GM12878 (cell line): ENCODE data around the gene RNF113B. TPM values are rescaled to one million over a fixed set of nuclear protein-coding genes. Genes with fewer than 3 reads are reported as not detected.

ENCODE experiments used
- ATAC-seq: fragments of 200-7000 bp; cut with Tn5 transposase; 3 replicates; pipeline ENCODE4 v1.9.1; 2020; ENCODE audit warnings: mild to moderate bottlenecking, moderate library complexity
- BruUV-seq: library from RNA; stranded (reverse); fragments of 400-500 nt; replicated peaks from 2 replicates; lab custom pipeline; 2021; lab: Mats Ljungman, UMichigan
- CTCF ChIA-PET: fragments of 300-600 bp; sonication (Branson Sonifier 250); formaldehyde crosslinking; extraction: SDS; loops from one replicate; lab custom pipeline; 2021; ENCODE audit warnings: inconsistent platforms; lab: Yijun Ruan, JAX
- POLR2A ChIA-PET: fragments of 350-600 bp; formaldehyde crosslinking; extraction: SDS; loops from one replicate; lab custom pipeline; 2021; ENCODE audit warnings: inconsistent platforms; lab: Charles Lee
- RAD21 ChIA-PET: fragments of 300-600 bp; sonication (Branson Sonifier 250); formaldehyde crosslinking; loops from one replicate; lab custom pipeline; 2023; ENCODE audit warnings: antibody characterized with exemption; ENCODE audit not compliant: unreplicated experiment; lab: Charles Lee
- SMC1A ChIA-PET: fragments of 300-600 bp; sonication (Branson Sonifier 250); formaldehyde crosslinking; loops from one replicate; lab custom pipeline; 2023; ENCODE audit not compliant: unreplicated experiment, uncharacterized antibody; lab: Charles Lee
- DNase-seq: peaks from one replicate; pipeline ENCODE4 v3.0.0-alpha.2; 2011; ENCODE audit warnings: low read depth, low spot score
- FAIRE-seq: peaks from 3 replicates; lab custom pipeline; 2011; peaks lifted over from hg19 to GRCh38; lab: Jason Lieb, UNC
- H2AFZ ChIP-seq: 2 replicates; pipeline ENCODE4 v1.6.0; 2011; ENCODE audit warnings: low read depth, low read length, control low read depth; ENCODE audit not compliant: control insufficient read depth
- H3K27ac ChIP-seq: 2 replicates; pipeline ENCODE4 v1.5.1; 2011; ENCODE audit warnings: control low read depth; ENCODE audit not compliant: control insufficient read depth, insufficient read depth
- H3K27me3 ChIP-seq, 2 experiments: replicated peaks in 1 of 2; 2 replicates each; pipeline versions ENCODE4 v1.6.0 to v1.6.1; 2011; ENCODE audit warnings: low read length in 1 of 2; ENCODE audit not compliant: control insufficient read depth in 2 of 2, insufficient read depth in 2 of 2
- H3K36me3 ChIP-seq, 2 experiments: 2 replicates each; pipeline ENCODE4 v1.5.1; 2011; ENCODE audit warnings: low read length in 1 of 2; ENCODE audit not compliant: control insufficient read depth in 2 of 2, insufficient read depth in 2 of 2
- H3K4me1 ChIP-seq: 2 replicates; pipeline ENCODE4 v1.6.1; 2011; ENCODE audit warnings: mild to moderate bottlenecking, low read length, moderate library complexity, mixed read lengths; ENCODE audit not compliant: control insufficient read depth, insufficient read depth
- H3K4me2 ChIP-seq: 2 replicates; pipeline ENCODE4 v1.6.0; 2011; ENCODE audit warnings: control low read depth; ENCODE audit not compliant: control insufficient read depth, insufficient read depth
- H3K4me3 ChIP-seq: fragments of 200-600 bp; sonication (generic); 2 replicates; pipeline ENCODE4 v1.5.1; 2016
- H3K79me2 ChIP-seq: 2 replicates; pipeline ENCODE4 v1.6.0; 2011; ENCODE audit warnings: low read length; ENCODE audit not compliant: control insufficient read depth, insufficient read depth
- H3K9ac ChIP-seq: 2 replicates; pipeline ENCODE4 v1.8.0; 2011; ENCODE audit warnings: low read length, control low read depth, mixed read lengths; ENCODE audit not compliant: control insufficient read depth, insufficient read depth
- H3K9me3 ChIP-seq: replicated peaks from 3 replicates; pipeline ENCODE4 v1.5.1; 2011; ENCODE audit warnings: mild to moderate bottlenecking, low read length; ENCODE audit not compliant: control insufficient read depth, insufficient read depth
- H4K20me1 ChIP-seq: 2 replicates; pipeline ENCODE4 v1.6.0; 2011; ENCODE audit not compliant: control insufficient read depth, insufficient read depth
- ATF7 ChIP-seq: fragments of 450-650 bp; IDR thresholded peaks from 2 replicates; pipeline ENCODE4 v1.6.1; 2016; ENCODE audit warnings: low read depth, mild to moderate bottlenecking
- BCL11A ChIP-seq: IDR thresholded peaks from 2 replicates; pipeline ENCODE4 v1.6.1; 2011; ENCODE audit warnings: low read depth, low read length
- BHLHE40 ChIP-seq, 2 experiments: fragments of 450-650 bp in 1 of 2; IDR thresholded peaks; 2 replicates each; pipeline ENCODE4 v1.6.1; 2011 to 2017; ENCODE audit warnings: low read depth in 2 of 2, borderline replicate concordance in 1 of 2, improper control_type of control experiment in 1 of 2, low read length in 1 of 2, mild to moderate bottlenecking in 1 of 2
- EP300 ChIP-seq, 2 experiments: fragments of 150-350 bp in 1 of 2; IDR thresholded peaks; 2 replicates each; pipeline ENCODE4 v1.6.1; 2011 to 2012; ENCODE audit warnings: low read depth in 2 of 2, low read length in 2 of 2, borderline replicate concordance in 1 of 2, improper control_type of control experiment in 1 of 2, inconsistent platforms in 1 of 2; ENCODE audit not compliant: control insufficient read depth in 1 of 2
- ETV6 ChIP-seq, 2 experiments: fragments of 450-650 bp in 1 of 2; IDR thresholded peaks in 1 of 2; conservative IDR thresholded peaks in 1 of 2; 2 replicates each; pipeline ENCODE4 v1.6.1; 2014; ENCODE audit warnings: antibody characterized with exemption in 1 of 2, borderline replicate concordance in 1 of 2, low read depth in 1 of 2, mild to moderate bottlenecking in 1 of 2, moderate library complexity in 1 of 2
- MXI1 ChIP-seq: fragments of 150-350 bp; IDR thresholded peaks from 2 replicates; pipeline ENCODE4 v1.6.1; 2011; ENCODE audit warnings: low read depth, mild to moderate bottlenecking, inconsistent platforms, low read length, improper control_type of control experiment
- POLR2AphosphoS2 ChIP-seq: IDR thresholded peaks from 2 replicates; pipeline ENCODE4 v1.6.1; 2011; ENCODE audit warnings: low read depth, mild to moderate bottlenecking, low read length, improper control_type of control experiment, moderate library complexity
- PRDM15 ChIP-seq: fragments of 450-650 bp; formaldehyde crosslinking; IDR thresholded peaks from 2 replicates; pipeline ENCODE4 v1.4.0; 2020; ENCODE audit warnings: mild to moderate bottlenecking, moderate library complexity
- SMAD5 ChIP-seq: IDR thresholded peaks from 2 replicates; pipeline ENCODE4 v1.6.1; 2016; ENCODE audit warnings: antibody characterized with exemption, low read depth
- SMARCA5 ChIP-seq: fragments of 450-650 bp; IDR thresholded peaks from 2 replicates; pipeline ENCODE4 v1.6.1; 2017; ENCODE audit warnings: mild to moderate bottlenecking
- SPI1 ChIP-seq: IDR thresholded peaks from 2 replicates; pipeline ENCODE4 v1.6.1; 2011; ENCODE audit warnings: low read depth, mild to moderate bottlenecking, low read length, moderate library complexity, borderline replicate concordance; ENCODE audit not compliant: insufficient read depth
- SREBF1 ChIP-seq: IDR thresholded peaks from 2 replicates; pipeline ENCODE4 v1.6.1; 2012; ENCODE audit warnings: mild to moderate bottlenecking, low read length
- ZBED1 ChIP-seq: IDR thresholded peaks from 2 replicates; pipeline ENCODE4 v1.6.1; 2016; ENCODE audit warnings: borderline replicate concordance
- ZNF207 ChIP-seq: fragments of 450-650 bp; IDR thresholded peaks from 2 replicates; pipeline ENCODE4 v1.6.1; 2014; ENCODE audit warnings: antibody characterized with exemption, mild to moderate bottlenecking, borderline replicate concordance
- WGBS: methylation state at CpG from one replicate; pipeline ENCODE4 v1.1.6; 2016; ENCODE audit warnings: low lambda C conversion rate; ENCODE audit not compliant: insufficient replicate concordance, insufficient coverage; ENCODE audit errors: missing lambda C conversion rate; 5-methylcytosine and 5-hydroxymethylcytosine counted together
- in situ Hi-C: fragments of 300-500 bp; cut with MboI; formaldehyde crosslinking; loops from 9 replicates; pipeline ENCODE4 v1.14.3; 2018; ENCODE audit warnings: mixed read lengths
- intact Hi-C: fragments of 100-400 bp; cut with micrococcal nuclease; formaldehyde crosslinking; loops from one replicate; pipeline ENCODE4 v1.14.2; 2022; ENCODE audit not compliant: unreplicated experiment
- polyA plus RNA-seq, 11 experiments: library from polyadenylated mRNA; depleted of rRNA in 4 of 11; unstranded in 6 of 11; stranded (reverse) in 5 of 11; fragments of >200 nt; fragmentation: Nextera tagmentation in 4 of 11; fragmentation: Illumina TruSeq in 1 of 11; extraction: Ambion mirVana in 4 of 11; extraction: Trizol in 1 of 11; gene quantifications; 1 replicate in 1 of 11; 2 replicates in 10 of 11; pipeline versions ENCODE4 v1.2.1 to v1.2.3, GENCODE V29; 2011 to 2016; ENCODE audit warnings: inconsistent platforms in 2 of 11, missing spikeins in 2 of 11, low read depth in 1 of 11
- total RNA-seq, 4 experiments: library from RNA; depleted of rRNA in 3 of 4; stranded (reverse); fragments of >200 nt in 3 of 4; fragmentation: Illumina TruSeq in 1 of 4; extraction: Trizol in 1 of 4; gene quantifications; 2 replicates each; pipeline versions ENCODE4 v1.2.1 to v1.2.3, GENCODE V29; 2013 to 2021

Gene RNF113B
- total and polyA plus RNA-seq, 10 of the 15 experiments (the other 5 are each of a cell fraction or from before 2014, with no cell fraction given): not detected

GRCh38 chr13:98173431-98174152 is 3.5 kb downstream of the RNF113B start:
- Histone ChIP-seq H3K4me3 (no peak overlapping the region), H2AFZ (no peak overlapping the region), H3K27me3 (no peaks in the 10 kb centered on the region), H3K4me2 (no peak overlapping the region), H3K4me1 (no peaks in the 10 kb centered on the region), H3K9ac (no peak overlapping the region), H4K20me1 (no peaks in the 10 kb centered on the region), H3K36me3 (no peaks in the 10 kb centered on the region), H3K27ac (no peak overlapping the region), H3K79me2 (no peaks in the 10 kb centered on the region), H3K9me3 (no peaks in the 10 kb centered on the region; the same call in 2 of the 3 replicates)
- 60% methylated on average over 9 of the region's 9 CpGs for WGBS
- DNase-seq (no peak), FAIRE-seq (no peak), ATAC-seq (no peak)
- POLR2A ChIA-PET: interaction anchor here (0.6 to 1.1 kb wide), 2 partner anchors 43 to 738 kb away, joined by 3 read pairs; no protein-coding TSS in a partner anchor
- no TSS peak for BruUV-seq
- CTCF ChIA-PET: interaction anchor here (0.8 to 1.8 kb wide), 2 partner anchors 15 to 32 kb away, joined by 3 to 4 read pairs; no protein-coding TSS in a partner anchor
- intact Hi-C loops (no loop called here), in situ Hi-C loops (no loop called here)
- RAD21 ChIA-PET: interaction anchor here (2.2 kb wide), 1 partner anchor 9 kb away, joined by 7 read pairs; no protein-coding TSS in a partner anchor
- SMC1A ChIA-PET: interaction anchor here (0.9 to 2.3 kb wide), 5 partner anchors 9 to 102 kb away, joined by 3 to 9 read pairs (median 4); no protein-coding TSS in a partner anchor
- TF ChIP-seq ATF7 (no peak), EP300 (IDR thresholded peaks at IDR 0.05; ENCODE audit: borderline replicate concordance in 1 of 2, control insufficient read depth in 1 of 2, low read depth in 2 of 2, low read length in 2 of 2) (no peak), MXI1 (no peak), PRDM15 (CRISPR knock-in tag) (no peak), BCL11A (no peak), ETV6 (conservative IDR thresholded peaks at IDR 0.05 in 1 of 2, IDR thresholded peaks at IDR 0.05 in 1 of 2; ENCODE audit: borderline replicate concordance in 1 of 2, low read depth in 1 of 2) (no peak), BHLHE40 (IDR thresholded peaks at IDR 0.05; ENCODE audit: borderline replicate concordance in 1 of 2, low read depth in 2 of 2, low read length in 1 of 2) (no peak), SPI1 (no peak), ZNF207 (no peak), SMARCA5 (no peak), ZBED1 (no peak), POLR2AphosphoS2 (no peak), SMAD5 (no peak), SREBF1 (no peak)
